SK-N-SH treated with all-trans-retinoic acid at 6 μM for 48 hours (cell line): ENCODE measurements around the gene CRIP2.

ENCODE experiments used
- ATAC-seq: fragments of 200-7000 bp; cut with Tn5 transposase; 3 replicates; pipeline ENCODE4 v1.9.1; 2020; ENCODE audit warnings: mild to moderate bottlenecking, moderate library complexity
- ARNTL ChIP-seq: fragments of 450-650 bp; formaldehyde crosslinking; IDR thresholded peaks from 2 replicates; pipeline ENCODE4 v1.5.0; 2020; ENCODE audit warnings: low read depth, mild to moderate bottlenecking, moderate library complexity, borderline replicate concordance
- BACH2 ChIP-seq: fragments of 250-450 bp; sonication (Bioruptor Pico); IDR thresholded peaks from 2 replicates; pipeline ENCODE4 v1.9.0; 2021; ENCODE audit warnings: mild to moderate bottlenecking, borderline replicate concordance
- CREB5 ChIP-seq: fragments of 250-450 bp; sonication (Bioruptor Pico); IDR thresholded peaks from 2 replicates; pipeline ENCODE4 v1.5.1; 2020; ENCODE audit warnings: low read depth, mild to moderate bottlenecking, moderate library complexity
- CSDC2 ChIP-seq: fragments of 250-450 bp; sonication (Bioruptor Pico); IDR thresholded peaks from 2 replicates; pipeline ENCODE4 v1.5.0; 2020; ENCODE audit warnings: mild to moderate bottlenecking, moderate library complexity
- ESRRG ChIP-seq: fragments of 250-450 bp; sonication (Bioruptor Pico); IDR thresholded peaks from 2 replicates; pipeline ENCODE4 v1.6.1; 2021; ENCODE audit warnings: mild to moderate bottlenecking
- GLIS3 ChIP-seq: fragments of 250-450 bp; sonication (Bioruptor Pico); IDR thresholded peaks from 2 replicates; pipeline ENCODE4 v1.5.0; 2020; ENCODE audit warnings: mild to moderate bottlenecking, moderate library complexity
- ISL1 ChIP-seq: fragments of 250-450 bp; sonication (Bioruptor Pico); IDR thresholded peaks from 2 replicates; pipeline ENCODE4 v2.1.2; 2022; ENCODE audit warnings: mild to moderate bottlenecking, moderate library complexity
- OSR1 ChIP-seq: fragments of 250-450 bp; sonication (Bioruptor Pico); IDR thresholded peaks from 2 replicates; pipeline ENCODE4 v1.8.0; 2022; ENCODE audit warnings: moderate library complexity, mild to moderate bottlenecking, inconsistent platforms
- PATZ1 ChIP-seq: fragments of 250-450 bp; sonication (Bioruptor Pico); IDR thresholded peaks from 2 replicates; pipeline ENCODE4 v1.8.0; 2020; ENCODE audit warnings: mild to moderate bottlenecking, moderate library complexity, borderline replicate concordance
- PPARA ChIP-seq: fragments of 250-450 bp; sonication (Bioruptor Pico); IDR thresholded peaks from 2 replicates; pipeline ENCODE4 v1.5.0; 2020; ENCODE audit warnings: mild to moderate bottlenecking, borderline replicate concordance
- RARB ChIP-seq: fragments of 250-450 bp; sonication (Bioruptor Pico); IDR thresholded peaks from 2 replicates; pipeline ENCODE4 v1.8.0; 2021; ENCODE audit warnings: mild to moderate bottlenecking, moderate library complexity
- SNAI2 ChIP-seq: fragments of 250-450 bp; sonication (Bioruptor Pico); IDR thresholded peaks from 2 replicates; pipeline ENCODE4 v1.5.0; 2020; ENCODE audit warnings: mild to moderate bottlenecking, moderate library complexity
- TCF4 ChIP-seq: fragments of 250-450 bp; sonication (Bioruptor Pico); IDR thresholded peaks from 2 replicates; pipeline ENCODE4 v1.8.0; 2021; ENCODE audit warnings: mild to moderate bottlenecking, moderate library complexity, borderline replicate concordance
- TOX ChIP-seq: fragments of 250-450 bp; sonication (Bioruptor Pico); IDR thresholded peaks from 2 replicates; pipeline ENCODE4 v1.8.0; 2021; ENCODE audit warnings: mild to moderate bottlenecking, moderate library complexity, borderline replicate concordance
- TSHZ2 ChIP-seq: fragments of 250-450 bp; sonication (Bioruptor Pico); IDR thresholded peaks from 2 replicates; pipeline ENCODE4 v1.5.0; 2020; ENCODE audit warnings: mild to moderate bottlenecking, moderate library complexity
- ZC3H10 ChIP-seq: fragments of 250-450 bp; sonication (Bioruptor Pico); IDR thresholded peaks from 2 replicates; pipeline ENCODE4 v1.5.1; 2021; ENCODE audit warnings: mild to moderate bottlenecking, moderate library complexity
- ZFP3 ChIP-seq: fragments of 250-450 bp; sonication (Bioruptor Pico); IDR thresholded peaks from 2 replicates; pipeline ENCODE4 v1.5.0; 2020; ENCODE audit warnings: mild to moderate bottlenecking, moderate library complexity
- ZFP30 ChIP-seq: fragments of 450-650 bp; formaldehyde crosslinking; IDR thresholded peaks from 2 replicates; pipeline ENCODE4 v1.5.0; 2022; ENCODE audit warnings: mild to moderate bottlenecking, moderate library complexity
- ZNF565 ChIP-seq: fragments of 450-650 bp; formaldehyde crosslinking; conservative IDR thresholded peaks from 2 replicates; pipeline ENCODE4 v1.5.0; 2020; ENCODE audit warnings: low read depth, mild to moderate bottlenecking, moderate library complexity
- ZNF70 ChIP-seq: fragments of 450-650 bp; formaldehyde crosslinking; IDR thresholded peaks from 2 replicates; pipeline ENCODE4 v1.5.0; 2020; ENCODE audit warnings: mild to moderate bottlenecking, moderate library complexity
- ZNF8 ChIP-seq: fragments of 450-650 bp; formaldehyde crosslinking; IDR thresholded peaks from 2 replicates; pipeline ENCODE4 v1.5.0; 2020; ENCODE audit warnings: mild to moderate bottlenecking, moderate library complexity

The CRIP2 gene

GRCh38 chr14:105492971-105493871 lies 18.6 kb downstream of the CRIP2 start:
- no peak for ATAC-seq
- TF ChIP-seq PATZ1 (no peak), ZFP3 (CRISPR knock-in tag) (no peak), ZC3H10 (CRISPR knock-in tag) (no peak), TSHZ2 (CRISPR knock-in tag) (no peak), RARB (CRISPR knock-in tag) (no peak), SNAI2 (no peak), ZNF565 (CRISPR knock-in tag) (no peak), OSR1 (CRISPR knock-in tag) (no peak)

- no peak for TF ChIP-seq CSDC2
- TF ChIP-seq ESRRG = no peak
- TF ChIP-seq ARNTL (CRISPR knock-in tag) = no peak
- ATAC-seq = no peak
These were observed 19.4 kb downstream of the CRIP2 start for GRCh38 chr14:105493921-105494605.

- TF ChIP-seq BACH2 (CRISPR knock-in tag) (no peak), TOX (no peak), PPARA (CRISPR knock-in tag) (no peak), TCF4 (CRISPR knock-in tag) (no peak)
- TF ChIP-seq, all 23 proteins: peak for 0
- no peak for ATAC-seq
These were observed 19.9 kb downstream of the CRIP2 start for GRCh38 chr14:105494606-105494929.

GRCh38 chr14:105495101-105495989 lies 20.7 kb downstream of the CRIP2 start:
- ATAC-seq = no peak
- no peak for TF ChIP-seq TCF4 (CRISPR knock-in tag)
- no peak for TF ChIP-seq GLIS3 (CRISPR knock-in tag)
- no peak for TF ChIP-seq TOX
- no peak for TF ChIP-seq CREB5 (CRISPR knock-in tag)
- TF ChIP-seq OSR1 (CRISPR knock-in tag) = no peak
- no peak for TF ChIP-seq ISL1 (CRISPR knock-in tag)
- TF ChIP-seq CSDC2 = no peak
- TF ChIP-seq ESRRG = no peak
- TF ChIP-seq ARNTL (CRISPR knock-in tag) = no peak
- no peak for TF ChIP-seq PATZ1
- no peak for TF ChIP-seq BACH2 (CRISPR knock-in tag)
- no peak for TF ChIP-seq ZNF8 (CRISPR knock-in tag)
- TF ChIP-seq ZFP3 (CRISPR knock-in tag) = no peak
- TF ChIP-seq RARB (CRISPR knock-in tag) = no peak
- no peak for TF ChIP-seq TSHZ2 (CRISPR knock-in tag)
- TF ChIP-seq ZC3H10 (CRISPR knock-in tag) = no peak
- TF ChIP-seq ZNF565 (CRISPR knock-in tag) = no peak
- no peak for TF ChIP-seq ZFP30 (CRISPR knock-in tag)
- no peak for TF ChIP-seq ZNF70 (CRISPR knock-in tag)
